Sigmoid colon (tissue), 7 donors: ENCODE measurements around the gene CSTPP1. TPM values are rescaled to one million over a fixed set of nuclear protein-coding genes. Genes with fewer than 3 reads are reported as not detected.
"Not testable (repeated sequence)": the region's sequence is repeated elsewhere in the genome, so short reads cannot be mapped to it uniquely, and the experiment has no call there.

Experiments
- DNase-seq: peaks from one replicate; pipeline ENCODE4 v3.0.0-alpha.2; 2019
- H3K27ac ChIP-seq, 4 donors: fragments of 200-600 bp; sonication (generic); one replicate each; pipeline ENCODE4 v1.5.1; 2016 to 2019; ENCODE audit warnings: mild to moderate bottlenecking in 1 of 4
- H3K27me3 ChIP-seq, 3 donors: fragments of 200-600 bp; sonication (generic); one replicate each; pipeline ENCODE4 v1.5.1; 2019; ENCODE audit warnings: mild to moderate bottlenecking in 1 of 3
- H3K36me3 ChIP-seq, 4 donors: fragments of 200-600 bp; sonication (generic); one replicate each; pipeline ENCODE4 v1.5.1; 2016 to 2019
- H3K4me1 ChIP-seq, 4 donors: fragments of 200-600 bp; sonication (generic); one replicate each; pipeline ENCODE4 v1.5.1; 2017 to 2019
- H3K4me3 ChIP-seq, 4 donors: fragments of 200-600 bp; sonication (generic); one replicate each; pipeline ENCODE4 v1.5.1; 2017 to 2019; ENCODE audit warnings: mild to moderate bottlenecking in 2 of 4, moderate library complexity in 1 of 4
- H3K9me3 ChIP-seq, 4 donors: fragments of 200-600 bp in 3 of 4; sonication (generic) in 3 of 4; one replicate each; pipeline versions ENCODE4 v1.5.1 to v1.6.1; 2013 to 2019
- EP300 ChIP-seq, 4 donors: sonication (generic); formaldehyde crosslinking; IDR thresholded peaks; one replicate each; pipeline ENCODE4 v1.6.1; 2017; ENCODE audit warnings: antibody characterized with exemption in 4 of 4
- POLR2A ChIP-seq, 2 donors: fragments of 450-650 bp; IDR thresholded peaks; one replicate each; pipeline ENCODE4 v1.6.1; 2016; ENCODE audit warnings: antibody characterized with exemption in 2 of 2, mild to moderate bottlenecking in 2 of 2, moderate library complexity in 2 of 2
- POLR2AphosphoS5 ChIP-seq, 4 donors: sonication (generic); formaldehyde crosslinking; IDR thresholded peaks; one replicate each; pipeline ENCODE4 v1.6.1; 2017; ENCODE audit warnings: antibody characterized with exemption in 4 of 4
- WGBS, 2 donors: extraction: QIAGEN DNeasy Blood & Tissue Kit; methylation state at CpG; one replicate each; pipeline ENCODE4 v1.1.7; 2013; 5-methylcytosine and 5-hydroxymethylcytosine counted together
- intact Hi-C: fragments of 100-400 bp; cut with DNase I; formaldehyde crosslinking; loops from one replicate; pipeline ENCODE4 v1.15.1; 2023
- polyA plus RNA-seq, 3 donors: library from polyadenylated mRNA; stranded (reverse); fragments of 200-250 nt; gene quantifications; one replicate each; pipeline ENCODE4 v1.2.3, GENCODE V29; 2013
- total RNA-seq, 4 donors: library from RNA; depleted of rRNA; stranded (reverse); fragments of >200 nt; gene quantifications; one replicate each; pipeline ENCODE4 v1.1.0, GENCODE V29; 2016
- TF ChIP-seq, protein P1 (sequence below), 4 experiments: fragments of 450-650 bp in 3 of 4; fragments of 200-600 bp in 1 of 4; IDR thresholded peaks; one replicate each; pipeline ENCODE4 v1.5.1; 2016 to 2019; ENCODE audit warnings: antibody characterized with exemption in 4 of 4, mild to moderate bottlenecking in 3 of 4, moderate library complexity in 2 of 4
- donor health status: healthy with polysubstance abuse.
- donor health status: Bipolar disorder and iron deficiency.
- donor health status: healthy.

CSTPP1 gene
- total and polyA plus RNA-seq, 7 donors, result 12.9 to 29.4 (median 22.8) TPM

DNA sequence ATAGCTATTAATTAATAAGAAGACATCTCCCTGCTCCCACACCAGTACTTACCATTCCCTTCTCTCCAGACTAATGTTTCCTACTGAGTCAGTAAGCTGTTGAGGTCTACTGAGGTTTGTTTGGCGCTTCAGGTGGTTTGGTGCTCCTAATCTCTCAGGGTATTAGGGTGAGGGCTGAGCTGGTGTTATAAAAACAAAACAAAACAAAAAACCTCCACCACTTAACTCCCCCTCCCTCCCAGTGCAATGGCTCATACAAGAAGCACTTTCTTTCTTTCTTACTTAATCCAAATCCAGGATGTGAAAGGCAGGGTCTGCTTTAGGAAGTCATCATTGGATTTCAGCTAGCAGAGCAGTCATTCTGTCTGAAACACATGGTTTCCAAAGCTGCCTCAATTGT is 15.3 kb downstream of the CSTPP1 start:
- H3K27ac ChIP-seq, result no peak overlapping the region
- TF ChIP-seq, protein P1, sequence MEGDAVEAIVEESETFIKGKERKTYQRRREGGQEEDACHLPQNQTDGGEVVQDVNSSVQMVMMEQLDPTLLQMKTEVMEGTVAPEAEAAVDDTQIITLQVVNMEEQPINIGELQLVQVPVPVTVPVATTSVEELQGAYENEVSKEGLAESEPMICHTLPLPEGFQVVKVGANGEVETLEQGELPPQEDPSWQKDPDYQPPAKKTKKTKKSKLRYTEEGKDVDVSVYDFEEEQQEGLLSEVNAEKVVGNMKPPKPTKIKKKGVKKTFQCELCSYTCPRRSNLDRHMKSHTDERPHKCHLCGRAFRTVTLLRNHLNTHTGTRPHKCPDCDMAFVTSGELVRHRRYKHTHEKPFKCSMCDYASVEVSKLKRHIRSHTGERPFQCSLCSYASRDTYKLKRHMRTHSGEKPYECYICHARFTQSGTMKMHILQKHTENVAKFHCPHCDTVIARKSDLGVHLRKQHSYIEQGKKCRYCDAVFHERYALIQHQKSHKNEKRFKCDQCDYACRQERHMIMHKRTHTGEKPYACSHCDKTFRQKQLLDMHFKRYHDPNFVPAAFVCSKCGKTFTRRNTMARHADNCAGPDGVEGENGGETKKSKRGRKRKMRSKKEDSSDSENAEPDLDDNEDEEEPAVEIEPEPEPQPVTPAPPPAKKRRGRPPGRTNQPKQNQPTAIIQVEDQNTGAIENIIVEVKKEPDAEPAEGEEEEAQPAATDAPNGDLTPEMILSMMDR (IDR thresholded peaks at IDR 0.05), result no peak
- TF ChIP-seq POLR2A (IDR thresholded peaks at IDR 0.05) (no peak), POLR2AphosphoS5 (IDR thresholded peaks at IDR 0.05) (no peak), EP300 (IDR thresholded peaks at IDR 0.05) (no peak)
- no peaks in the 10 kb centered on the region for H3K27me3 ChIP-seq
- peaks cover 0 to 13% (median 5%) of the 10 kb centered on the region in 4 donors for H3K4me1 ChIP-seq
- H3K36me3 ChIP-seq, result peaks cover 0 to 4% (median 0%) of the 10 kb centered on the region in 4 donors
- 94 to 100% methylated on average over 1 of the region's 1 CpG for WGBS, 2 donors
- no peak for DNase-seq
- H3K4me3 ChIP-seq, result no peak overlapping the region
- intact Hi-C loops, result no loop called here
- no peaks in the 10 kb centered on the region for H3K9me3 ChIP-seq

DNA sequence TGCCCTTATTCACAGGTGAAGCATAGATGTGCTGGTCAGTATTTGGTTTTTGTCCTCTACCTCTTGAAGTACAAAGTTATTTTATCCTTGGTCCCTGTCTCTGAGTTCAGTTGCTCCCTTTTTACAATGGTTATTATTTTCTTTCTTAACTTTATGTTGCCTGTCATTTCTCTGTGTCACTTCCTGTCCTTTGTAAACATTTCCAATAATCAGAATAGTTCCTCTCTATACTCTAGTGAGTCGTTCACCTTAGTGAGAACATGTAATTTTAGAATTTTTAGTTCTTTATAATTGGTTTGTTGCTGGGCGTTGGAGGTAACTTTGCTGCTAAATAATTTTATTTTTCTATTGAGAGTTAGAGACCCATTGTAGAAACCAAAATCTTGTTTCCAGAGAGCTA is 16.0 kb downstream of the CSTPP1 start:
- Histone ChIP-seq H3K9me3 (no peaks in the 10 kb centered on the region), H3K4me3 (no peak overlapping the region), H3K27me3 (no peaks in the 10 kb centered on the region), H3K27ac (no peak overlapping the region), H3K4me1 (peaks cover 0 to 7% (median 3%) of the 10 kb centered on the region in 4 donors), H3K36me3 (peaks cover 0 to 4% (median 0%) of the 10 kb centered on the region in 4 donors)
- no peak for TF ChIP-seq POLR2A (IDR thresholded peaks at IDR 0.05)
- TF ChIP-seq EP300 (IDR thresholded peaks at IDR 0.05), result no peak
- TF ChIP-seq, protein P1 (IDR thresholded peaks at IDR 0.05), result no peak
- TF ChIP-seq POLR2AphosphoS5 (IDR thresholded peaks at IDR 0.05), result no peak
- WGBS, 2 donors, result 51 to 52% methylated on average over 2 of the region's 2 CpGs
- intact Hi-C loops, result no loop called here
- DNase-seq, result no peak

DNA sequence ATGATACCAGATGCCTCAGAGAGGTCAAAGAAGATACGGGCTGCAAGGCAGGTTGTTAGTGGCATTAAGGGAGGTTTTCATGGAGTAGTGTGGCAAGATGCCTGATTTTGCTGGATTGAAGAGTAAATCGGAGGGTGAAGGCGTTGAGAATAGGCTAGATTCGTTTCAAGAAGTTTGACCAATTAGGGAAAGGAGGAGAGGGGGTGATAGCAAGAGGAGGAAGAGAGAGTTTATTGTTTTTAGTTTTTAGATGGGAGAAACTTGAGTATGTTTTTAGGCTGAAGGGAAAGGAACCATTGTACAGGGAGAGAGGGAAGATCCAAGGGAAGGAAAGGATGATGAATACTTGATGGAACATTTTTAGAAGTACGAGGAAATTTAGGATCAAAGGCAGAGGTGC is 16.5 kb downstream of the CSTPP1 start:
- DNase-seq, result no peak
- intact Hi-C loops, result no loop called here
- Histone ChIP-seq H3K4me3 (no peak overlapping the region), H3K27ac (no peak overlapping the region), H3K4me1 (peaks cover 0 to 3% (median under 1%) of the 10 kb centered on the region in 4 donors), H3K36me3 (peaks cover 0 to 4% (median 0%) of the 10 kb centered on the region in 4 donors), H3K9me3 (no peaks in the 10 kb centered on the region), H3K27me3 (no peaks in the 10 kb centered on the region)
- TF ChIP-seq EP300 (IDR thresholded peaks at IDR 0.05) (no peak), POLR2A (IDR thresholded peaks at IDR 0.05) (no peak), POLR2AphosphoS5 (IDR thresholded peaks at IDR 0.05) (no peak)
- TF ChIP-seq, protein P1 (IDR thresholded peaks at IDR 0.05), result no peak
- 95 to 96% methylated on average over 5 of the region's 5 CpGs for WGBS, 2 donors

DNA sequence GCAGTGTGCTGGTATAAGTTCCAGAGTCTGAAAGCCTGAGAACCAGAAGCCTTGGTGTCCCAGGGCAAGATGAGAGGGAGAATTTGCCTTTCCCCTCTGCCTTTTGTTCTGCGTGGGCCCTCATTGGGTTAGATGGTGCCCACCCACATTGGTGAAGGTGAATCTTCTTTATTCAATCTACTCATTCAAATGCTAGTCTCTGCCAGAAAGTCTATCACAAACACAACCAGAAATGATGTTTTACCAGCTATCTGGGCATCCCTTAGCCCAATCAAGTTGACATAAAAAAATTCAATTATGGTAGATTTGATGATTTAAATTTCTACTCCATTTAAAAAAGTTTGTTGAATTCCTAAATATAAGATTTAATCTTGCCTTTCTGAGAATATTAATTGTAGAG is 22.2 kb downstream of the CSTPP1 start:
- no peak for TF ChIP-seq EP300 (IDR thresholded peaks at IDR 0.05)
- no peak for TF ChIP-seq POLR2AphosphoS5 (IDR thresholded peaks at IDR 0.05)
- TF ChIP-seq POLR2A (IDR thresholded peaks at IDR 0.05), result no peak
- TF ChIP-seq, protein P1 (IDR thresholded peaks at IDR 0.05), result no peak

DNA sequence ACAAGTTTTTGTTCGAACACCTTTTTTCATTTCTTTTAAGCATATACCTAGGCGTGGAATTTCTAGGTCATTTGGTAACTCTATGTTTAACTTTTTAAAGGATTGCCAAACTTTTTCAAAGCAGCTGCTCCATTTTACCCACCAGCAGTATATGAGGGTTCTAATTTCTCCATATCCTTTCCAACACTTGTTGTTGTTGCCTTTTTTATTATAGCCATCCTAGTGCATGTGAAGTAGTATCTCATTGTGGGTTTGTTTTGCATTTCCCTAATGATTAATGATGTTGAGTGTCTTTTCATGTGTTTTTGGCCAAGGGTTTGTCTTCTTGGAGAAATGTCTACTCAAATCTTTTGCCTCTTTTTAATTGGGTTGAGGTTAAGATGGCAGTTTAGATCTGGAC is 24.5 kb downstream of the CSTPP1 start:
- 96 to 99% methylated on average over 2 of the region's 2 CpGs for WGBS, 2 donors
- Histone ChIP-seq H3K9me3 (no peaks in the 10 kb centered on the region), H3K27ac (no peak overlapping the region), H3K27me3 (no peaks in the 10 kb centered on the region), H3K4me1 (no peaks in the 10 kb centered on the region), H3K36me3 (no peaks in the 10 kb centered on the region), H3K4me3 (no peak overlapping the region)
- DNase-seq, result no peak
- intact Hi-C loops, result no loop called here
- TF ChIP-seq, protein P1 (IDR thresholded peaks at IDR 0.05), result no peak
- TF ChIP-seq POLR2A (IDR thresholded peaks at IDR 0.05) (no peak), EP300 (IDR thresholded peaks at IDR 0.05) (no peak), POLR2AphosphoS5 (IDR thresholded peaks at IDR 0.05) (no peak)

More for the DNA sequence above, 22.2 kb downstream of the CSTPP1 start:
- Histone ChIP-seq H3K27ac (no peak overlapping the region), H3K27me3 (no peaks in the 10 kb centered on the region), H3K36me3 (peaks cover 0 to 4% (median 0%) of the 10 kb centered on the region in 4 donors), H3K4me1 (no peaks in the 10 kb centered on the region), H3K9me3 (no peaks in the 10 kb centered on the region), H3K4me3 (no peak overlapping the region)
- WGBS, 2 donors, result 97 to 100% methylated on average over 1 of the region's 1 CpG
- intact Hi-C loops, result no loop called here
- DNase-seq, result no peak

DNA sequence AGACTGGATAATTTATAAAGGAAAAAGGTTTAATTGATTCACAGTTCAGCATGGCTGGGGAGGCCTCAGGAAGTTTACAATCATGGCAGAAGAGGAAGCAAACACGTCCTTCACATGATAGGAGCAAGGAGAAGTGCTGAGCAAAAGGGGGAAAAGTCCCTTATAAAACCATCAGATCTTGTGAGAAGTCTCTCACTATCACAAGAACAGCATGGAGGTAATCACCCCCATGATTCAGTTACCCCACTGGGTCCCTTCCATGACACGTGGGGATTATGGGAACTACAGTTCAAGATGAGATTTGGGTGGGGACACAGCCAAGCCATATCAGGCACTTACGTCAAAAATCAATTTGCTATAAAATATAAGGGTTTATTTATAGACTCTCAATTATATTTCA is 25.3 kb downstream of the CSTPP1 start:
- H3K4me1 ChIP-seq, H3K27ac ChIP-seq, H3K4me3 ChIP-seq, intact Hi-C loops, H3K27me3 ChIP-seq, H3K9me3 ChIP-seq, H3K36me3 ChIP-seq, DNase-seq: not testable (repeated sequence)
- WGBS, 2 donors, result 92 to 94% methylated on average over 3 of the region's 3 CpGs
